Measurements from ENCODE around the gene EDDM13. TPM values are rescaled to one million over a fixed set of nuclear protein-coding genes. Genes with fewer than 3 reads are reported as not detected.
"Not testable (repeated sequence)": the region's sequence is repeated elsewhere in the genome, so short reads cannot be mapped to it uniquely, and the experiment has no call there.

EDDM13 gene
- polyA plus RNA-seq (2012; ENCODE audit: missing spikeins) = not detected

DNA sequence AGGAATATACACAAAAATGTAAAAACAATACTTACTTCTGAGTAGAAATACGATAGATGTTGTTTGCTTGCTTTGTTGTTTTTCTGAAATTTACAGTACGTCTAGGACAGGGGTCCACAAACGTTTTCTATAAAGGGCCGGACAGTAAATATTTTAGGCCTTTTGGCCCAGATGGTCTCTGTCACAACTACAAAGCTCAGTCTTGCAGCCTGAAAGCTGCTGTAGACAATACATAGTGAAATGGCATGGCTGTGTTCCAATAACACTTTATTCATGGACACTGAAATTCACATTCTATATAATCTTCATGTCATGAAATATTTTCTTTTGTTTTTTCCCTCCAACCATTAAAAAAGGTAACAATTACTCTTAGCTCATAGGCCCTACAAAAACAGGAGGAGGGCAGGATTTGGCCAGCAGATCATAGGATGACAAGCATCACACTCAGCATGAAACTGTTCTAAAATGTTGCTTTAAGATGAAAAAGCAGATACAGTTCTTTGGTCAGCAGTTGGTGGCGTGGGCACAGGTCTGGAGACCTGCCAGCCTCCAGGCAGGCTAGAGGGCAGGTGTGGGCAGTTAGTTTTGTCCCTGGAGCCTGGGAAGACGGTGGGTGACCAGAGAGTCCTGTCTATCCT lies at the start of gene EDDM13:
Gene EDDM13, plus strand, starts transcription at position 588 of the 638 bp plus-strand sequence. CDS start 87 bp downstream, outside the sequence.
- DNase-seq (ENCODE audit: insufficient read length) (no peak), FAIRE-seq (no peak)
- no peak for TF ChIP-seq POLR2AphosphoS5 (IDR thresholded peaks at IDR 0.05; ENCODE audit: low read depth, low read length)
- TF ChIP-seq POLR2A (IDR thresholded peaks at IDR 0.05; ENCODE audit: low read depth, low read length) = no peak
- TF ChIP-seq TAF1 (IDR thresholded peaks at IDR 0.05; ENCODE audit: borderline replicate concordance, low read depth, low read length) = no peak

GRCh38 chr19:56222901-56223300 lies 49.6 kb upstream of the EDDM13 start:
- FAIRE-seq = no peak
- no peak for DNase-seq (ENCODE audit: insufficient read length)
- TF ChIP-seq POLR2AphosphoS5 (IDR thresholded peaks at IDR 0.05; ENCODE audit: low read depth, low read length) (no peak), TAF1 (IDR thresholded peaks at IDR 0.05; ENCODE audit: borderline replicate concordance, low read depth, low read length) (no peak), POLR2A (IDR thresholded peaks at IDR 0.05; ENCODE audit: low read depth, low read length) (no peak)

GRCh38 chr19:56223481-56223880 lies 49.1 kb upstream of the EDDM13 start:
- DNase-seq (ENCODE audit: insufficient read length) (no peak), FAIRE-seq (no peak)
- no peak for TF ChIP-seq TAF1 (IDR thresholded peaks at IDR 0.05; ENCODE audit: borderline replicate concordance, low read depth, low read length)
- TF ChIP-seq POLR2A (IDR thresholded peaks at IDR 0.05; ENCODE audit: low read depth, low read length) = no peak
- no peak for TF ChIP-seq POLR2AphosphoS5 (IDR thresholded peaks at IDR 0.05; ENCODE audit: low read depth, low read length)

DNA sequence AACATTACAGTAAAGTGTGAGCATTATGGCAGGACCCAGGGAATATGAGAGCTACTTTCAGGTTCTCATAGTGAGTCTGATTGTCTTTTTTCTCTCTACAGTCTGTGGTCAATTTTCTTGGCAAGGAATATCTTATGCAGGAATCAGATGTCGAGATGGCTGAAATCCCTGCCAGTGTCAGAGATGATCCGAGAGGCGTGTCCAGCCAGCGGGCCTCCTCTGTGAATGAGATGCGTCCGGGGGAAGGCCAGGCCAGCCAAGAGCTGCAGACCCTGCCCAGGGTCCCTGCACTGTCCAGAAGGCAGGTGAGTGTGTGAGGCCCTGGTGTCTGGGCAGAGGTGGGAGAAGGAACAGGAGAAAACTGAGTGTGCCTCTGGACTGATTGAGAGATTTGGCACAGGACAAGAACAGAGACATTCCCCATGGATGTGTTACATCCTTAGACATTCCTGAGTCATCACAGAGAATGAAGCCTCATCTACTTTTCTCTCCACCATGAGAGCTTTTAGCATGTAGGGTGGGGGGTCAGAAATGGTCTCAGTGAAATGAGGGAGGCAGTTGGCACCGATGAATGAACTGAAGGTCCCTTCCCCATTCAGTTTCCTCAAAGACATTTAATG lies 27.3 kb upstream of the EDDM13 start:
- DNase-seq (ENCODE audit: insufficient read length) (no peak), FAIRE-seq (no peak)
- TF ChIP-seq POLR2A (IDR thresholded peaks at IDR 0.05; ENCODE audit: low read depth, low read length) = no peak

- FAIRE-seq; DNase-seq (ENCODE audit: insufficient read length): not testable (repeated sequence)
Measured at GRCh38 chr19:56245764-56246163, 26.8 kb upstream of the EDDM13 start.

GRCh38 chr19:56248736-56249338 lies 23.7 kb upstream of the EDDM13 start:
- not testable (repeated sequence) for DNase-seq (ENCODE audit: insufficient read length); FAIRE-seq

GRCh38 chr19:56252699-56253422 lies 19.7 kb upstream of the EDDM13 start:
- DNase-seq (ENCODE audit: insufficient read length) (peak; percentile 57), FAIRE-seq (no peak)
- TF ChIP-seq POLR2A (IDR thresholded peaks at IDR 0.05; ENCODE audit: low read depth, low read length) = no peak
- TF ChIP-seq TAF1 (IDR thresholded peaks at IDR 0.05; ENCODE audit: borderline replicate concordance, low read depth, low read length) = no peak
- no peak for TF ChIP-seq POLR2AphosphoS5 (IDR thresholded peaks at IDR 0.05; ENCODE audit: low read depth, low read length)

DNA sequence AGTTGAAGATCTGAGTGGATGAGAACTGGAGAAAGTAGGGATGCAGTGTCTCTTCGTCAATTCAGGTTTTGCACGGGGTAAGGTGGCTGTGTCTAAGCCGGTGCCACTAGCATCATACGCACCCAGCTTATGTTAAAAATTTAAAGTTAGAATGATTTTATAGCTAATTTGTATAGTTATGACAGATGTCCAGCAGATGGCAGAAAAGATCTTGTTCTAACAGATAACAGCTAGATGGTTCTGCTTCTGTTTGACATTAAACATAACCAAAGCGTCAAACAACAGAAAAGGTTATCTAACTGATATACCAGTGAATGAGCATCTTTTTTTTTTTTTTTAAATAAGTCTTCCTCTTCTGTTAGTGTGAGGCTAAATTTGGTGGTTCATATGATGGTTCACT lies 18.8 kb upstream of the EDDM13 start:
- DNase-seq (ENCODE audit: insufficient read length) = no peak
- no peak for FAIRE-seq

GRCh38 chr19:56258272-56258671 lies 14.3 kb upstream of the EDDM13 start:
- FAIRE-seq = no peak

More for the DNA sequence above, 18.8 kb upstream of the EDDM13 start:
- no peak for TF ChIP-seq POLR2AphosphoS5 (IDR thresholded peaks at IDR 0.05; ENCODE audit: low read depth, low read length)
- TF ChIP-seq POLR2A (IDR thresholded peaks at IDR 0.05; ENCODE audit: low read depth, low read length) = no peak
- no peak for TF ChIP-seq TAF1 (IDR thresholded peaks at IDR 0.05; ENCODE audit: borderline replicate concordance, low read depth, low read length)

GRCh38 chr19:56261145-56261544 lies 11.4 kb upstream of the EDDM13 start:
- DNase-seq (ENCODE audit: insufficient read length) = no peak
- TF ChIP-seq POLR2A (IDR thresholded peaks at IDR 0.05; ENCODE audit: low read depth, low read length) = no peak
- FAIRE-seq = no peak

More at GRCh38 chr19:56258272-56258671, 14.3 kb upstream of the EDDM13 start:
- TF ChIP-seq TAF1 (IDR thresholded peaks at IDR 0.05; ENCODE audit: borderline replicate concordance, low read depth, low read length) = no peak
- no peak for TF ChIP-seq POLR2A (IDR thresholded peaks at IDR 0.05; ENCODE audit: low read depth, low read length)
- no peak for TF ChIP-seq POLR2AphosphoS5 (IDR thresholded peaks at IDR 0.05; ENCODE audit: low read depth, low read length)
- no peak for DNase-seq (ENCODE audit: insufficient read length)

DNA sequence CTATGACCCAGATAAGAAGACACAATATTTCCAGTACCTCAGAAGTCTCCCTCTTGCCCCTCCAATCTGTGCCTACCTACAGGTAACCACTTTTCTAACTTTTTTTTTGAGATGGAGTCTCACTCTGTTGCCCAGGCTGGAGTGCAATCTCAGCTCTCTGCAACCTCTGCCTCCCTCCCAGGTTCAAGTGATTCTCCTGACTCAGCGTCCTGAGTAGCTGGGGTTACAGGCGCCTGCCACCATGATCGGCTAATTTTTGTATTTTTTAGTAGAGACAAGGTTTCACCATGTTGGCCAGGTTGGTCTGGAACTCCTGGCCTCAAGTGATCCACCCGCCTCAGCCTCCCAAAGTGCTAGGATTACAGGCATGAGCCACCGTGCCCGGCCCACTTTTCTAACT lies 10.6 kb upstream of the EDDM13 start:
- not testable (repeated sequence) for DNase-seq (ENCODE audit: insufficient read length); FAIRE-seq

- TF ChIP-seq POLR2A (IDR thresholded peaks at IDR 0.05; ENCODE audit: low read depth, low read length) (no peak), TAF1 (IDR thresholded peaks at IDR 0.05; ENCODE audit: borderline replicate concordance, low read depth, low read length) (no peak)
- FAIRE-seq = no peak
- DNase-seq (ENCODE audit: insufficient read length) = no peak
Measured at GRCh38 chr19:56263319-56263718, 9.2 kb upstream of the EDDM13 start.

All from GM12892 (cell line).